Hepatocyte (in vitro differentiated cells): ENCODE data around the gene AMMECR1. TPM values are rescaled to one million over a fixed set of nuclear protein-coding genes. Genes with fewer than 3 reads are reported as not detected.

Source experiments
- DNase-seq: peaks from one replicate; pipeline ENCODE4 v3.0.0-alpha.2; 2016; ENCODE audit warnings: low spot score
- H2AFZ ChIP-seq: fragments of 200-600 bp; sonication (generic); 2 replicates; pipeline ENCODE4 v1.6.0; 2016; ENCODE audit warnings: antibody characterized with exemption, mild to moderate bottlenecking
- H3K27ac ChIP-seq: fragments of 200-600 bp; sonication (generic); 2 replicates; pipeline ENCODE4 v1.5.1; 2016; ENCODE audit warnings: mild to moderate bottlenecking
- H3K27me3 ChIP-seq: fragments of 200-600 bp; sonication (generic); 2 replicates; pipeline ENCODE4 v1.6.1; 2016
- H3K36me3 ChIP-seq: fragments of 200-600 bp; sonication (generic); replicated peaks from 2 replicates; pipeline ENCODE4 v1.5.1; 2016; ENCODE audit warnings: low read depth; ENCODE audit not compliant: insufficient read depth
- H3K4me1 ChIP-seq: fragments of 200-600 bp; sonication (generic); 2 replicates; pipeline ENCODE4 v1.5.1; 2016; ENCODE audit warnings: mild to moderate bottlenecking, moderate library complexity; ENCODE audit not compliant: insufficient read depth
- H3K4me2 ChIP-seq: fragments of 200-600 bp; sonication (generic); 2 replicates; pipeline ENCODE4 v1.6.0; 2016
- H3K4me3 ChIP-seq: fragments of 200-600 bp; sonication (generic); 2 replicates; pipeline ENCODE4 v1.5.1; 2016; ENCODE audit warnings: mild to moderate bottlenecking
- H3K79me2 ChIP-seq: fragments of 200-600 bp; sonication (generic); 2 replicates; pipeline ENCODE4 v1.6.0; 2017; ENCODE audit warnings: mild to moderate bottlenecking
- H3K9me2 ChIP-seq: fragments of 200-600 bp; sonication (generic); replicated peaks from 2 replicates; pipeline ENCODE4 v1.6.0; 2017; ENCODE audit warnings: mild to moderate bottlenecking; ENCODE audit not compliant: insufficient read depth
- H3K9me3 ChIP-seq: fragments of 200-600 bp; sonication (generic); 2 replicates; pipeline ENCODE4 v1.5.1; 2016; ENCODE audit warnings: low read depth, mild to moderate bottlenecking
- H4K20me1 ChIP-seq: fragments of 200-600 bp; sonication (generic); 2 replicates; pipeline ENCODE4 v1.6.0; 2016; ENCODE audit warnings: mild to moderate bottlenecking; ENCODE audit not compliant: insufficient read depth, poor library complexity, severe bottlenecking
- CTCF ChIP-seq: fragments of 200-600 bp; sonication (generic); IDR thresholded peaks from 2 replicates; pipeline ENCODE4 v1.5.1; 2016; ENCODE audit warnings: antibody characterized with exemption, mild to moderate bottlenecking; ENCODE audit not compliant: poor library complexity
- EZH2 ChIP-seq: fragments of 200-600 bp; sonication (generic); IDR thresholded peaks from 2 replicates; pipeline ENCODE4 v1.6.1; 2016; ENCODE audit warnings: antibody characterized with exemption, mild to moderate bottlenecking, borderline replicate concordance
- EZH2phosphoT487 ChIP-seq: fragments of 200-600 bp; sonication (generic); IDR thresholded peaks from one replicate; pipeline ENCODE4 v1.6.1; 2018; ENCODE audit warnings: antibody characterized with exemption, mild to moderate bottlenecking, low read depth, moderate library complexity; ENCODE audit not compliant: unreplicated experiment, severe bottlenecking
- WGBS: methylation state at CpG from one replicate; pipeline ENCODE4 v1.1.6; 2016; ENCODE audit warnings: low lambda C conversion rate; ENCODE audit errors: missing lambda C conversion rate; 5-methylcytosine and 5-hydroxymethylcytosine counted together
- polyA plus RNA-seq: library from polyadenylated mRNA; unstranded; fragments of >200 nt; fragmentation: Nextera tagmentation; extraction: Ambion mirVana; gene quantifications from 2 replicates; pipeline ENCODE4 v1.2.1, GENCODE V29; 2016
- total RNA-seq: library from RNA; depleted of rRNA; stranded (reverse); fragments of >200 nt; gene quantifications from 2 replicates; pipeline ENCODE4 v1.2.3, GENCODE V29; 2014

The AMMECR1 gene
- total and polyA plus RNA-seq, 2 experiments from 2014 or later: 24.6 to 33.3 TPM

- peak; percentile 29 for DNase-seq
- H3K79me2 ChIP-seq: peaks cover 50% of the 10 kb centered on the region
- H3K36me3 ChIP-seq: no peaks in the 10 kb centered on the region
- no peak for TF ChIP-seq CTCF
- no peaks in the 10 kb centered on the region for H3K27me3 ChIP-seq
- 46% methylated on average over 40 of the region's 40 CpGs for whole genome bisulfite sequencing
- H3K4me1 ChIP-seq: peaks cover 9% of the 10 kb centered on the region
- H3K27ac ChIP-seq: peak overlapping the region; percentile 89
- H3K4me2 ChIP-seq: peak overlapping the region; percentile 74
- H3K9me2 ChIP-seq: no peaks in the 10 kb centered on the region
- H3K4me3 ChIP-seq: peak overlapping the region; percentile 84
- H2AFZ ChIP-seq: peak overlapping the region; percentile 69
- no peaks in the 10 kb centered on the region for H3K9me3 ChIP-seq
- H4K20me1 ChIP-seq: no peaks in the 10 kb centered on the region
These were observed 645 bp downstream of the AMMECR1 start for GRCh38 chrX:110317061-110317819.

GRCh38 chrX:110316351-110317060 is 1.4 kb downstream of the AMMECR1 start:
- Histone ChIP-seq H3K4me1 (peaks cover 9% of the 10 kb centered on the region), H2AFZ (no peak overlapping the region), H3K9me2 (no peaks in the 10 kb centered on the region), H4K20me1 (no peaks in the 10 kb centered on the region), H3K9me3 (no peaks in the 10 kb centered on the region), H3K27ac (peak overlapping the region; percentile 89), H3K36me3 (no peaks in the 10 kb centered on the region), H3K4me2 (peak overlapping the region; percentile 74), H3K27me3 (no peaks in the 10 kb centered on the region), H3K4me3 (peak overlapping the region; percentile 84), H3K79me2 (peaks cover 58% of the 10 kb centered on the region)
- TF ChIP-seq EZH2phosphoT487 (no peak), CTCF (no peak), EZH2 (no peak)
- 39% methylated on average over 12 of the region's 12 CpGs for WGBS
- DNase-seq: no peak

GRCh38 chrX:110315551-110315950 is 2.3 kb downstream of the AMMECR1 start:
- Histone ChIP-seq H3K9me2 (no peaks in the 10 kb centered on the region), H4K20me1 (no peaks in the 10 kb centered on the region), H3K27ac (no peak overlapping the region), H3K36me3 (no peaks in the 10 kb centered on the region), H3K4me3 (peak overlapping the region; percentile 84), H3K9me3 (no peaks in the 10 kb centered on the region), H2AFZ (no peak overlapping the region), H3K27me3 (no peaks in the 10 kb centered on the region), H3K4me1 (peaks cover 6% of the 10 kb centered on the region), H3K79me2 (peaks cover 66% of the 10 kb centered on the region), H3K4me2 (peak overlapping the region; percentile 74)
- TF ChIP-seq CTCF (no peak), EZH2 (no peak), EZH2phosphoT487 (no peak)
- no peak for DNase-seq
- WGBS: 56% methylated on average over 1 of the region's 1 CpG
